ENCODE results near the gene KRTAP3-3.
"Not testable (repeated sequence)": the region's sequence is repeated elsewhere in the genome, so short reads cannot be mapped to it uniquely, and the experiment has no call there.

KRTAP3-3 gene

DNA sequence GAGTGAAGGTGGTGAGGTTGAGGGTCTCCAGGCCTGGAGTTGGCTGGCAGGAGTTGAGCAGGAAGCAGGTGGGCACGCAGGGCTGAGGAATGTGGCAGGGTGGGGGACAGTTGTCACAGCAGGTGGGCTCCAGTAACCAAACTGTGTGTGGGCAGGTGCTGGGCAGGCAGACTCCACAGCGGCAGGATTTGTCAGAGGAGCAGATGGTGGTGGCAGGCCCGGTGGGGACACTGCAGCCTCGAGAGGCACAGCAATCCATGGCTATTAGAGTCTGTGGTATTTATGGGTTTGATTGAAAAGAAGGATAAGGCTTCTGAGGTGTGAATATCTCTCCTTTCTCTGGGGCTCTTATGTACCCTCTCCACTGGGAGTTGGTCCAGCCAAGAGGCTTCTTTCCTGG is at the start of gene KRTAP3-3:
Gene KRTAP3-3 (minus strand): TSS at position 326 of the 400 bp plus-strand sequence. CDS start 67 bp downstream, at position 259.
- DNase-seq: no peak

DNA sequence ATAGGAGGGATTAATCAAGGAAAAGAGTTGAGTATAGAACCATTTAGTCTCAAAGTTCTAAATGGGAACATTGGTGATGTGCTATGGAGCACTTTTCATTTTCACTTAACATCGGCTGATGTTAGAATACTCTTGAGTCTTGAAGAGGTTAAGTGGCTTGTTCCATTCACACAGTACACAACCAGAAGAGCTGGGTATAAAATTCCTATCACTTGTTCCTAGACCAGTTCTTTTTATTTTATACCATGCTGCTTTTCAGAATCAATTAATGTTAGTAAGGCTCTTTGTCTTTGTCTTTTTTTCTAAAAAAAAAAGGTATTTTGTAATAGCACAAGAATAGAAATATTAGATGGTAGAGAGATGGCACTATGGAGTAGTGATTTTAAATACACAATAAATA is 49.0 kb upstream of the KRTAP3-3 start:
- no peak for DNase-seq

GRCh38 chr17:41040783-41041571 is 47.0 kb upstream of the KRTAP3-3 start, which contains the start of gene KRTAP1-1:
Gene KRTAP1-1, minus strand, starts transcription at chr17:41041450. Its CDS starts 53 bp downstream, at chr17:41041397.
- DNase-seq: not testable (repeated sequence)

- no peak for DNase-seq
Measured at GRCh38 chr17:41037853-41038350, 43.9 kb upstream of the KRTAP3-3 start.

DNA sequence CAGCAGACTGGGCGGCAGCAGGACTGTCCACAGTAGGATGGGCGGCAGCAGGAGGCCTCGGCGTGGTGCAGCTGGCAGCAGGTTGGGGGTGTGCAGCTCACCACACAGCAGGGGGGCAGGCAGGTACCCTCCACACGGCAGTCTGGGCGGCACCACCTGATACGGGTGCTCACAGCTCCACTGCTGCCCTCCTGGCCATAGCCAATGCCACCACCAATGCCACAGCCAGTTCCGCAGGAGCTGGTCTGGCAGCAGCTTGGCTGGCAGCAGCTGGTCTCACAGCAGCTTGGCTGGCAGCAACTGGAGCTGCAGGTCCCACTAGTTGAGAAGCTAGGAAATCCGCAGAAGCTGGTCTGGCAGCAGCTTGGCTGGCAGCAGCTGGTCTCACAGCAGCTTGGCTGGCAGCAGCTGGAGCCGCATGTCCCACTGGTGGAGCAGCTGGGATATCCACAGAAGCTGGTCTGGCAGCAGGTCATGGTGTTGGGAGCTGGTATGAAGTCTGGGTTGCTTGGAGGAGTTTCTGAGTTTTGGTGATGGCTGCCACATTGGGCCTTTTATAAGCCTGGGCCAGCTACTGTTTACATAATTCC is 40.5 kb upstream of the KRTAP3-3 start, which contains the start of gene KRTAP1-3:
Gene KRTAP1-3 (minus strand): TSS at position 529 of the 590 bp plus-strand sequence. CDS start 53 bp downstream, at position 476.
- DNase-seq: not testable (repeated sequence)

- DNase-seq: no peak
Measured at GRCh38 chr17:41029633-41030245, 35.8 kb upstream of the KRTAP3-3 start, which contains the start of gene KRTAP1-4. Gene KRTAP1-4, minus strand, starts transcription at chr17:41030195. Its CDS starts 117 bp downstream, at chr17:41030078.

GRCh38 chr17:41026715-41027471 is 32.9 kb upstream of the KRTAP3-3 start, which contains the start of gene KRTAP1-5:
Gene KRTAP1-5, minus strand, starts transcription at chr17:41027208. Its CDS starts 53 bp downstream, at chr17:41027155.
- DNase-seq: no peak

GRCh38 chr17:41024697-41025096 is 30.7 kb upstream of the KRTAP3-3 start:
- no peak for DNase-seq

GRCh38 chr17:41020336-41020735 is 26.4 kb upstream of the KRTAP3-3 start:
- no peak for DNase-seq

DNA sequence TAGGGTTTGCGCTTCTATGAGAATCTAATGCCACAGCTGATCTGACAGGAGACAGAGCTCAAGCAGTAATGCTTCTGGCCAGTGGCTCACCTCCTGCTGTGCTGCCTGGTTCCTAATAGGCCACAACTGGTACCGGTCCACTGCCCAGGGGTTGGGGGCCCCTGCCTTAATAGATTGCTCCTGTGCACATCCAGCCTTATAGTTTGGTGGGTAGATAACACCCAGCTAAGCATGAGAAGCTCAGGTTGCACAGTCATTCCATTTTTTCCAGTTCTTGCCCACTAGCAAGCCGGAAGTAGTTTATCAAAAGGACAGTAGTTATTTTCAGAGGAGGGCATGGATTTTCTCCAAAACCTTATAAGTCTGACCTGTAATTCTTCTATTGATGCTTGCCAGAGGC is 25.5 kb upstream of the KRTAP3-3 start:
- DNase-seq: no peak

GRCh38 chr17:41018541-41018940 is 24.6 kb upstream of the KRTAP3-3 start:
- DNase-seq: no peak

- DNase-seq: no peak
Measured at GRCh38 chr17:41016578-41017215, 22.7 kb upstream of the KRTAP3-3 start.

DNA sequence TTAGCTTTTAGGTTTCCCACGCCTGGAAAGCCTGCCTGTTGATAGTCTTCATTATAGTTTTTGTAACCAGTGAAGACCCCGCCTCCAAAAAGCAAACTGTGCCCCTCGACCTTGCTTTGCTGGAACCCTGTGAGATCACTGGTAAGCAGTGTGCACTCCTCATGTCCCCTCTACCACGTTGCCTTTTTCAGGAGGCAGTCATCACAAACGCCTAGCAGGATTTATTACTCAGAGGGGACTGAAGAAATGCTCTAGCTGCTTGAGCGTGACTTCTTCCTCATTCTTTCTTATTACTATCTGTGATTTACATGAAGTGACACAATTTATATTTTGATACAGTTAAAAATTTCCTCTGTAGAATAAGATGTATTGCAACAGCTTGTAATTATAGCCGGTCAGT is 21.5 kb upstream of the KRTAP3-3 start:
- no peak for DNase-seq

GRCh38 chr17:41013606-41014005 is 19.6 kb upstream of the KRTAP3-3 start:
- no peak for DNase-seq

- DNase-seq: no peak
Measured at GRCh38 chr17:41013181-41013580, 19.2 kb upstream of the KRTAP3-3 start.

DNA sequence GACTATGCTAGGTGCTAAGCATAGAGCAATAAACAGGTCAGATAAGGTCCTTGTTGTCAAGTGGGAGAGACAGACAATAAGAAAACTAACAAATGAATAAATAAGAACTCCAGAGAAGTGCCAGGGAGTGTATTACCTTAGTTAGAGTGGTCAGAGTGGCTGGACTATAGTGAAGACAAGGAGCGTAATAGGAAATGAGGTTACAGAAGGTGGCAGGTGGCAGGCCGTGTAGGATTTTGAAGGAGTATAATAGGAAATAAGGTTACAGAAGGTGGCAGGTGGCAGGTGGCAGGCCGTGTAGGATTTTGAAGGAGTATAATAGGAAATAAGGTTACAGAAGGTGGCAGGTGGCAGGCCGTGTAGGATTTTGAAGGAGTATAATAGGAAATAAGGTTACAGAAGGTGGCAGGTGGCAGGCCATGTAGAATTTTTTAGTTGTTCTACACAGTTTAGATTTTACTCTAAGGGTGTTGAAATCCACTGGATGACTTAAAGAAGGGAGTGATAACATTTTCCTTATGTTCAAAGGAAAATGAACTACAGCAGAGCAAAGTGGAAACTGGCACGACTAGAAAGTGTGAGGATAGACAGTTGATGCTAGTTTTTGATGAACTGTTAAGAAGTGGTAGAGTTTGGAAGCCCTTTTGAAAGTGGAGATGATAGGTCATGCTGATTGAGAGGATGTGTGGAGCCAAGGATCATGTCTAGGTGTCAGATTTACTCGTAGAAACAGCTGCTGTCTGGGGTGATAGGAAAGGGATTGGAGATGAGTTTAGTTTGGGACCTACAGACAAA is 18.6 kb upstream of the KRTAP3-3 start:
- no peak for DNase-seq

GRCh38 chr17:41010441-41010840 is 16.5 kb upstream of the KRTAP3-3 start:
- no peak for DNase-seq

GRCh38 chr17:41009936-41010335 is 16.0 kb upstream of the KRTAP3-3 start:
- no peak for DNase-seq

DNA sequence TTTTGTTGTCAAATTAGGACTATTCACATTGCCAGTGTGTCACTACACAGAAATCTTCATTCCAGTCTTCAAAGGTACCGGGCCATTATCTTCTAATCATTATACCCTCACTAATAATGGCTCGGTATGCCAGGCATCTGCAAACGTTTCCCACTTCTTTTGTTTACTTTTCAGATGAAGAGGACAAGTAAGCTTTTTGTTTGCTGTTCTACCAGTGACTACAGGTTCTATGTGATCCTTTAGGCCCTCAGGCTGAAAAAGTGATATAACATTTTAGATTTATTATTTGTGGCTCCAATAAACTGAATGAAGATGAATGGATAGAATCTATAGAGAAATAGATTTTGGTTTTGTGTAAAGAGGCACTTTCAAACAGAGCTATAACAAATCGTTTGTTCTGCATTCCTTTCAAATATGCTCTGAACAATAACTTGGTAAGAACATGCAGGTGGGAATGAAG is 15.4 kb upstream of the KRTAP3-3 start:
- no peak for DNase-seq

GRCh38 chr17:41008811-41009210 is 14.8 kb upstream of the KRTAP3-3 start, which contains the start of gene KRTAP3-1:
Gene KRTAP3-1, minus strand, starts transcription at chr17:41009128. Its CDS starts 54 bp downstream, at chr17:41009074.
- no peak for DNase-seq

- DNase-seq: no peak
Measured at GRCh38 chr17:41004397-41004796, 10.4 kb upstream of the KRTAP3-3 start.
